Smooth muscle cell (in vitro differentiated cells): ENCODE measurements around the gene KRT81. TPM values are rescaled to one million over a fixed set of nuclear protein-coding genes. Genes with fewer than 3 reads are reported as not detected.
A peak's percentile ranks its signal among the peaks of the same experiment; 100 is the strongest.

Experiments used
- DNase-seq: peaks from one replicate; lab custom pipeline; 2025; ENCODE audit not compliant: unreplicated experiment; lab: John Stamatoyannopoulos, UW
- H2AFZ ChIP-seq: fragments of 200-600 bp; sonication (generic); 2 replicates; pipeline ENCODE4 v1.6.0; 2016; ENCODE audit warnings: antibody characterized with exemption, low read depth, mild to moderate bottlenecking
- H3F3A ChIP-seq: fragments of 200-600 bp; sonication (generic); 2 replicates; pipeline ENCODE4 v1.6.0; 2017; ENCODE audit warnings: antibody characterized with exemption, low read depth
- H3K27ac ChIP-seq: fragments of 200-600 bp; sonication (generic); 2 replicates; pipeline ENCODE4 v1.5.1; 2016; ENCODE audit warnings: low read depth, mild to moderate bottlenecking
- H3K27me3 ChIP-seq: fragments of 200-600 bp; sonication (generic); 2 replicates; pipeline ENCODE4 v1.6.1; 2016; ENCODE audit warnings: low read depth, mild to moderate bottlenecking
- H3K36me3 ChIP-seq: fragments of 200-600 bp; sonication (generic); 2 replicates; pipeline ENCODE4 v1.5.1; 2016; ENCODE audit warnings: low read depth
- H3K4me1 ChIP-seq: fragments of 200-600 bp; sonication (generic); 2 replicates; pipeline ENCODE4 v1.5.1; 2016; ENCODE audit warnings: low read depth
- H3K4me2 ChIP-seq: fragments of 200-600 bp; sonication (generic); 2 replicates; pipeline ENCODE4 v1.6.0; 2016; ENCODE audit warnings: mild to moderate bottlenecking
- H3K4me3 ChIP-seq: fragments of 200-600 bp; sonication (generic); 2 replicates; pipeline ENCODE4 v1.5.1; 2016; ENCODE audit warnings: mild to moderate bottlenecking
- H3K79me2 ChIP-seq: fragments of 200-600 bp; sonication (generic); 2 replicates; pipeline ENCODE4 v1.6.0; 2016; ENCODE audit warnings: low read depth, mild to moderate bottlenecking
- H3K9ac ChIP-seq: fragments of 200-600 bp; sonication (generic); 2 replicates; pipeline ENCODE4 v1.6.0; 2016; ENCODE audit warnings: low read depth
- H3K9me3 ChIP-seq: fragments of 200-600 bp; sonication (generic); replicated peaks from 2 replicates; pipeline ENCODE4 v1.5.1; 2016; ENCODE audit warnings: low read depth
- H4K20me1 ChIP-seq: fragments of 200-600 bp; sonication (generic); 2 replicates; pipeline ENCODE4 v1.6.0; 2016; ENCODE audit warnings: low read depth
- WGBS: methylation state at CpG from one replicate; pipeline ENCODE4 v1.1.7; 2016; ENCODE audit warnings: low lambda C conversion rate; 5-methylcytosine and 5-hydroxymethylcytosine counted together
- polyA plus RNA-seq: library from polyadenylated mRNA; unstranded; fragments of >200 nt; fragmentation: Nextera tagmentation; extraction: Ambion mirVana; gene quantifications from 2 replicates; pipeline ENCODE4 v1.2.1, GENCODE V29; 2016
- total RNA-seq: library from RNA; depleted of rRNA; stranded (reverse); fragments of >200 nt; gene quantifications from 2 replicates; pipeline ENCODE4 v1.2.3, GENCODE V29; 2014
- TF ChIP-seq, protein P1 (sequence below): fragments of 200-600 bp; sonication (generic); IDR thresholded peaks from 2 replicates; pipeline ENCODE4 v1.5.1; 2017; ENCODE audit warnings: borderline replicate concordance, mild to moderate bottlenecking, antibody characterized with exemption; ENCODE audit not compliant: insufficient read depth, poor library complexity, severe bottlenecking

The KRT81 gene
- total and polyA plus RNA-seq, 2 experiments from 2014 or later: 0.49 to 1.4 TPM

DNA sequence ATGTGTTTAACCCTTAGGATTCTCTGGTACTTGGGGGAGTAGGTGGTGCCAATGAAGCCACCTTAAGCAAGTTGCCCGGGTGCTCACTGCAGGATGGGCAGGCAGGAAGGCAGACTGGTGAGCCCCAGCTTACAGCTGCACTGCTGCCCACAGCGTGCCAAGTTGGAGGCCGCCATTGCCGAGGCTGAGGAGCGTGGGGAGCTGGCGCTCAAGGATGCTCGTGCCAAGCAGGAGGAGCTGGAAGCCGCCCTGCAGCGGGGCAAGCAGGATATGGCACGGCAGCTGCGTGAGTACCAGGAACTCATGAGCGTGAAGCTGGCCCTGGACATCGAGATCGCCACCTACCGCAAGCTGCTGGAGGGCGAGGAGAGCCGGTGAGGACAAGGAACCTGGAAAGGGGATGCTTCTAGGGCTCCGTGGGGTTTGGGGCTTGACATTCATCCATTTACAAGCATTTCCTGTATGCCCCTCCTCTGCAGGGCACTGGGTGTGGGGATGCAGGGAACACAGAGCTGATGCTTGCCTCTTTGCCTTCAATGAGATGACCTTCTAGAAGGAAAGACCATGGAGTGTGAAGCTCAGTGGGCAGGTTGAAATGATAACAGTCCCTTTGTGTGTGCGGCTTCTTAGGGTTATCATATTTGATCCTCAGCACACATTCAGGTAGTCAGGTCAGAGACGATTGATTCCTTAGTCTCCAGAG, 45.9 kb downstream of the KRT81 start:
- Histone ChIP-seq H3K9me3 (no peaks in the 10 kb centered on the region), H3K4me1 (no peaks in the 10 kb centered on the region), H3K4me2 (no peak overlapping the region), H2AFZ (no peak overlapping the region), H3K27me3 (peaks cover 13% of the 10 kb centered on the region), H3K27ac (no peak overlapping the region), H3K4me3 (no peak overlapping the region), H3K36me3 (no peaks in the 10 kb centered on the region), H3K9ac (no peak overlapping the region), H3F3A (no peaks in the 10 kb centered on the region), H4K20me1 (peaks cover 6% of the 10 kb centered on the region), H3K79me2 (no peaks in the 10 kb centered on the region)
- TF ChIP-seq, protein P1, sequence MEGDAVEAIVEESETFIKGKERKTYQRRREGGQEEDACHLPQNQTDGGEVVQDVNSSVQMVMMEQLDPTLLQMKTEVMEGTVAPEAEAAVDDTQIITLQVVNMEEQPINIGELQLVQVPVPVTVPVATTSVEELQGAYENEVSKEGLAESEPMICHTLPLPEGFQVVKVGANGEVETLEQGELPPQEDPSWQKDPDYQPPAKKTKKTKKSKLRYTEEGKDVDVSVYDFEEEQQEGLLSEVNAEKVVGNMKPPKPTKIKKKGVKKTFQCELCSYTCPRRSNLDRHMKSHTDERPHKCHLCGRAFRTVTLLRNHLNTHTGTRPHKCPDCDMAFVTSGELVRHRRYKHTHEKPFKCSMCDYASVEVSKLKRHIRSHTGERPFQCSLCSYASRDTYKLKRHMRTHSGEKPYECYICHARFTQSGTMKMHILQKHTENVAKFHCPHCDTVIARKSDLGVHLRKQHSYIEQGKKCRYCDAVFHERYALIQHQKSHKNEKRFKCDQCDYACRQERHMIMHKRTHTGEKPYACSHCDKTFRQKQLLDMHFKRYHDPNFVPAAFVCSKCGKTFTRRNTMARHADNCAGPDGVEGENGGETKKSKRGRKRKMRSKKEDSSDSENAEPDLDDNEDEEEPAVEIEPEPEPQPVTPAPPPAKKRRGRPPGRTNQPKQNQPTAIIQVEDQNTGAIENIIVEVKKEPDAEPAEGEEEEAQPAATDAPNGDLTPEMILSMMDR: no peak
- no peak for DNase-seq
- WGBS: 94% methylated on average over 20 of the region's 20 CpGs

DNA sequence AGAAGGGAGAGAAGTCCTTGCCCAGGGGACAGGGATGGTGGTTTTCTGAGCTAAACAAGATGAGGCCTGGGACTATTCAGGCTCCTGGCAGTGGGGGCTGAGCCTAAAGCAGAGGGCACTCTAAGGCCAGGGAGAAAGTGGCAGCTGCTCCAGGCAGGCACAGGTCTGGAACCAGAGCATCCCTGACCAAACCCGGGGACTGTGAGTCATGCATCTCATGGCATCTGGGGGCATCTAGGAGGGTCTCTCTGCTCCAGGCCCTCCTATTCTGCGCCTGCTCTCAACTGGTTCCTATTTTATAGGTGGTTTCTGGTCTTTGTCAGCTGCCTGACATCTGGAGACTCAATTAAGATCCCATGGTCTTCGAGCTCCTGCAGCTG, 46.7 kb downstream of the KRT81 start:
- Histone ChIP-seq H3K4me1 (no peaks in the 10 kb centered on the region), H2AFZ (no peak overlapping the region), H3K4me3 (no peak overlapping the region), H3F3A (no peaks in the 10 kb centered on the region), H3K4me2 (no peak overlapping the region), H3K36me3 (no peaks in the 10 kb centered on the region), H3K27ac (peak overlapping the region; percentile 55), H4K20me1 (peaks cover 6% of the 10 kb centered on the region), H3K9ac (no peak overlapping the region), H3K79me2 (no peaks in the 10 kb centered on the region), H3K27me3 (peaks cover 5% of the 10 kb centered on the region), H3K9me3 (no peaks in the 10 kb centered on the region)
- WGBS: 23% methylated on average over 3 of the region's 3 CpGs
- no peak for DNase-seq
- TF ChIP-seq, protein P1: no peak

DNA sequence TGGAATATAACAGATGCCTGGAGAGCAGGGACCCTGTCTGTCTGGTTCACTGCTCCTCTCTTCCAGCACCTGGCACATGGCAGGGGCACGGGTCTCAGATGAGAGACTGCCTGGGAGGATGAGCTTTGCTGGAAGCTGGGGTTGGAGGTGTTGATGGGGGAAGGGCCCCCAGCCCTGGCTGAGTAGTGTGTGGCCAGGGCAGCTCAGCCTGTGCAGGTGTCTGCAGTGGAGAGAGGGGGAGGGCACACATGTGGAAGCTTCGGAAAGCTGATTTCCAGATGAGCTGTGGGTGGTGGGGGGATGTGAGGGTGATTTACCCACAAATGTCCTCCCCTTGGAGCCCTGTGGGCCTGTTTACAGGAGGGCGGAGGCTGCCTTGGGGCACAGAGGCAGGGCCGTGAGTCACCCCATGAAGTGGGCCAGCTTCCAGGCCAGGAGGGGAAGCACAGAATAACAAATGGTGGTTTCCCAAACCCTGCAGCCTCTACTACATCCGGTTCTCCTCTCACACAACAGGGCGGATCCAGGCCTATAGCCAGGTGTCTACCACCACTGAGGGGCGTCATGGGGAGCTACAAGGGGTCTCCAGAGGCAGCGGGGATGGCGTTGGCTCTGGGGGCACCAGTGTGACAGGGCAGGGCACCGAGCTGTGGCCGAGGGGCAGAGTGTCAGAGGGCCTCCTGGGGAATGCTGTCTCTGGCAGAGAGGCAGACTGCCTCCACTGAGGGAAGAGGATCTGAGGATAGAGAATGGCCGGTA, 47.3 kb downstream of the KRT81 start:
- Histone ChIP-seq H3K4me1 (no peaks in the 10 kb centered on the region), H3K36me3 (no peaks in the 10 kb centered on the region), H3K9ac (no peak overlapping the region), H3K27ac (peak overlapping the region; percentile 55), H3K9me3 (no peaks in the 10 kb centered on the region), H3F3A (no peaks in the 10 kb centered on the region), H3K4me3 (no peak overlapping the region), H3K4me2 (peak overlapping the region; percentile 43), H2AFZ (no peak overlapping the region), H3K27me3 (no peaks in the 10 kb centered on the region), H3K79me2 (no peaks in the 10 kb centered on the region), H4K20me1 (peaks cover 6% of the 10 kb centered on the region)
- TF ChIP-seq, protein P1: no peak
- WGBS: 71% methylated on average over 12 of the region's 12 CpGs
- peak; percentile 9 for DNase-seq
